Tibial artery (tissue), 4 donors: ENCODE measurements around the gene B3GALT4.
"Not testable (repeated sequence)": the region's sequence is repeated elsewhere in the genome, so short reads cannot be mapped to it uniquely, and the experiment has no call there.

ENCODE experiments used
- DNase-seq, 2 donors: peaks; one replicate each; pipeline ENCODE4 v3.0.0-alpha.2; 2019
- H3K27ac ChIP-seq, 2 donors: fragments of 200-600 bp; sonication (generic) in 1 of 2; 1 replicate in 1 of 2; 2 replicates in 1 of 2; pipeline ENCODE4 v1.5.1; 2018 to 2019; ENCODE audit warnings: mild to moderate bottlenecking in 1 of 2
- H3K27me3 ChIP-seq, 2 donors: fragments of 200-600 bp; sonication (generic) in 1 of 2; one replicate each; pipeline versions ENCODE4 v1.5.1 to v1.6.0; 2016 to 2019
- H3K36me3 ChIP-seq, 3 donors: fragments of 200-600 bp; sonication (generic) in 2 of 3; one replicate each; pipeline ENCODE4 v1.5.1; 2016 to 2019; ENCODE audit warnings: mild to moderate bottlenecking in 2 of 3
- H3K4me1 ChIP-seq, 4 donors: fragments of 200-600 bp; sonication (generic) in 2 of 4; 1 replicate in 3 of 4; 2 replicates in 1 of 4; pipeline ENCODE4 v1.5.1; 2016 to 2019
- H3K4me3 ChIP-seq, 2 donors: fragments of 200-600 bp; sonication (generic) in 1 of 2; 1 replicate in 1 of 2; 2 replicates in 1 of 2; pipeline ENCODE4 v1.5.1; 2018 to 2019; ENCODE audit warnings: mild to moderate bottlenecking in 2 of 2
- H3K9me3 ChIP-seq, 3 donors: fragments of 200-600 bp; sonication (generic) in 1 of 3; one replicate each; pipeline ENCODE4 v1.5.1; 2016 to 2019
- CTCF ChIP-seq, 2 experiments: fragments of 200-600 bp in 1 of 2; fragments of 450-650 bp in 1 of 2; IDR thresholded peaks; one replicate each; pipeline ENCODE4 v1.5.1; 2017 to 2019; ENCODE audit warnings: antibody characterized with exemption in 2 of 2, mild to moderate bottlenecking in 1 of 2, moderate library complexity in 1 of 2
- intact Hi-C: fragments of 100-400 bp; cut with DNase I; formaldehyde crosslinking; loops from one replicate; pipeline ENCODE4 v1.15.0; 2023; ENCODE audit warnings: low total_unique reads

Gene B3GALT4

GRCh38 chr6:33272275-33273128 lies 4.4 kb upstream of the B3GALT4 start:
- DNase-seq: no peak
- intact Hi-C loops: no loop called here
- peak overlapping the region; percentile 60 to 91 for H3K4me3 ChIP-seq
- no peaks in the 10 kb centered on the region for H3K27me3 ChIP-seq
- TF ChIP-seq CTCF (IDR thresholded peaks at IDR 0.05): no peak
- H3K27ac ChIP-seq: peak overlapping the region; percentile 91 to 95
- H3K36me3 ChIP-seq: peaks cover 35 to 55% (median 35%) of the 10 kb centered on the region in 3 donors
- H3K9me3 ChIP-seq: no peaks in the 10 kb centered on the region
- H3K4me1 ChIP-seq: peaks cover 6 to 58% (median 53%) of the 10 kb centered on the region in 4 donors

GRCh38 chr6:33273129-33273923 lies 3.6 kb upstream of the B3GALT4 start:
- no peak for TF ChIP-seq CTCF (IDR thresholded peaks at IDR 0.05)
- peak overlapping the region; percentile 91 to 95 for H3K27ac ChIP-seq
- H3K4me1 ChIP-seq: peaks cover 6 to 67% (median 57%) of the 10 kb centered on the region in 4 donors
- intact Hi-C loops: no loop called here
- no peak for DNase-seq
- H3K27me3 ChIP-seq: no peaks in the 10 kb centered on the region
- peaks cover 27 to 48% (median 27%) of the 10 kb centered on the region in 3 donors for H3K36me3 ChIP-seq
- H3K9me3 ChIP-seq: no peaks in the 10 kb centered on the region
- peak overlapping the region in 1 of 2 donors; percentile 91 for H3K4me3 ChIP-seq

- H3K4me3 ChIP-seq: no peak overlapping the region
- TF ChIP-seq CTCF (IDR thresholded peaks at IDR 0.05): no peak
- no peak for DNase-seq
- no peaks in the 10 kb centered on the region for H3K9me3 ChIP-seq
- H3K36me3 ChIP-seq: peaks cover 18 to 48% (median 24%) of the 10 kb centered on the region in 3 donors
- peaks cover 6 to 73% (median 59%) of the 10 kb centered on the region in 4 donors for H3K4me1 ChIP-seq
- no peak overlapping the region for H3K27ac ChIP-seq
- H3K27me3 ChIP-seq: no peaks in the 10 kb centered on the region
- intact Hi-C loops: no loop called here
Measured at GRCh38 chr6:33273924-33274902, 2.7 kb upstream of the B3GALT4 start.

- Histone ChIP-seq H3K36me3 (peaks cover 18 to 63% (median 35%) of the 10 kb centered on the region in 3 donors), H3K4me1 (peaks cover 6 to 62% (median 48%) of the 10 kb centered on the region in 4 donors), H3K27ac (peak overlapping the region; percentile 87), H3K4me3 (peak overlapping the region; percentile 79 to 83)
- DNase-seq, H3K27me3 ChIP-seq, intact Hi-C loops, H3K9me3 ChIP-seq: not testable (repeated sequence)
Measured at GRCh38 chr6:33275795-33276580, 935 bp upstream of the B3GALT4 start.

GRCh38 chr6:33276581-33276863 lies 401 bp upstream of the B3GALT4 start:
- peaks cover 6 to 60% (median 46%) of the 10 kb centered on the region in 4 donors for H3K4me1 ChIP-seq
- no peak for DNase-seq
- H3K9me3 ChIP-seq: no peaks in the 10 kb centered on the region
- intact Hi-C loops: no loop called here
- H3K4me3 ChIP-seq: peak overlapping the region; percentile 79 to 83
- H3K36me3 ChIP-seq: peaks cover 18 to 64% (median 36%) of the 10 kb centered on the region in 3 donors
- no peaks in the 10 kb centered on the region for H3K27me3 ChIP-seq
- H3K27ac ChIP-seq: peak overlapping the region; percentile 87
- TF ChIP-seq CTCF (IDR thresholded peaks at IDR 0.05): no peak
